Natural killer cell (primary cell): ENCODE data around the gene EMC1. TPM values are rescaled to one million over a fixed set of nuclear protein-coding genes. Genes with fewer than 3 reads are reported as not detected.

Source experiments
- ATAC-seq, 3 donors: fragments of 150-1000 bp in 2 of 3; fragments of 200-7000 bp in 1 of 3; cut with Tn5 transposase; 1 replicate in 1 of 3; 2 replicates in 2 of 3; pipeline ENCODE4 v1.10.0; 2021; ENCODE audit warnings: mild to moderate bottlenecking in 2 of 3, moderate library complexity in 2 of 3
- DNase-seq, 2 donors: peaks; one replicate each; pipeline versions ENCODE4 v3.0.0 to v3.0.0-alpha.2; 2013 to 2021; ENCODE audit warnings: mixed read lengths in 1 of 2
- H3K27ac ChIP-seq: one replicate; pipeline ENCODE4 v1.5.1; 2013; ENCODE audit warnings: mild to moderate bottlenecking, low read length
- H3K27me3 ChIP-seq: one replicate; pipeline ENCODE4 v1.6.1; 2013; ENCODE audit warnings: low read length; ENCODE audit not compliant: control insufficient read depth, insufficient read depth
- H3K36me3 ChIP-seq: one replicate; pipeline ENCODE4 v1.6.1; 2013; ENCODE audit warnings: low read length; ENCODE audit not compliant: control insufficient read depth, insufficient read depth
- H3K4me1 ChIP-seq: one replicate; pipeline ENCODE4 v1.6.1; 2013; ENCODE audit warnings: low read length; ENCODE audit not compliant: control insufficient read depth, insufficient read depth
- H3K4me3 ChIP-seq: one replicate; pipeline ENCODE4 v1.5.1; 2013; ENCODE audit warnings: low read length
- H3K9me3 ChIP-seq: one replicate; pipeline ENCODE4 v1.6.1; 2013; ENCODE audit warnings: low read length; ENCODE audit not compliant: control insufficient read depth, insufficient read depth
- H3K27ac Mint-ChIP-seq, 2 donors: one replicate each; pipeline ENCODE4 v1.8.0; 2022; ENCODE audit warnings: mild to moderate bottlenecking in 2 of 2, mixed read lengths in 2 of 2, moderate library complexity in 1 of 2
- H3K27me3 Mint-ChIP-seq, 2 donors: one replicate each; pipeline ENCODE4 v1.8.0; 2022; ENCODE audit warnings: low read depth in 2 of 2, mixed read lengths in 2 of 2
- H3K36me3 Mint-ChIP-seq: one replicate; pipeline ENCODE4 v1.8.0; 2022; ENCODE audit warnings: mixed read lengths
- H3K4me1 Mint-ChIP-seq, 2 donors: one replicate each; pipeline ENCODE4 v1.8.0; 2022; ENCODE audit warnings: mixed read lengths in 2 of 2
- H3K4me3 Mint-ChIP-seq: one replicate; pipeline ENCODE4 v1.8.0; 2022; ENCODE audit warnings: mild to moderate bottlenecking, moderate library complexity, mixed read lengths
- H3K9me3 Mint-ChIP-seq, 2 donors: one replicate each; pipeline ENCODE4 v1.8.0; 2022; ENCODE audit warnings: mixed read lengths in 2 of 2
- CTCF ChIP-seq: fragments of 200-600 bp; IDR thresholded peaks from one replicate; pipeline ENCODE4 v1.8.0; 2022; ENCODE audit warnings: antibody characterized with exemption
- WGBS: methylation state at CpG from one replicate; pipeline ENCODE4 v1.1.7; 2013; ENCODE audit warnings: missing lambda C conversion rate; ENCODE audit not compliant: insufficient coverage; 5-methylcytosine and 5-hydroxymethylcytosine counted together
- intact Hi-C: fragments of 100-400 bp; cut with micrococcal nuclease; formaldehyde crosslinking; loops from one replicate; pipeline ENCODE4 v1.14.2; 2022
- total RNA-seq, 4 donors: library from RNA; stranded (reverse); fragments of 120-200 nt in 1 of 4; gene quantifications; one replicate each; pipeline versions ENCODE4 v1.2.3 to v1.2.4, GENCODE V29; 2013 to 2022

The EMC1 gene
- total RNA-seq, 3 donors from 2014 or later (not counting 1 experiment from before 2014, with no cell fraction given) = 30.7 to 36.0 (median 33.5) TPM

- H3K27me3 Mint-ChIP-seq = no peaks in the 10 kb centered on the region
- peak overlapping the region; percentile 97 for H3K4me3 Mint-ChIP-seq
- no peak for TF ChIP-seq CTCF
- DNase-seq (no peak), ATAC-seq (no peak)
- intact Hi-C loops = no loop called here
- no peaks in the 10 kb centered on the region for H3K36me3 Mint-ChIP-seq
- H3K9me3 Mint-ChIP-seq = no peaks in the 10 kb centered on the region
- 0% methylated on average over 2 of the region's 8 CpGs for WGBS
- peaks cover 4% of the 10 kb centered on the region for H3K36me3 ChIP-seq
- peak overlapping the region; percentile 84 for H3K4me3 ChIP-seq
- peak overlapping the region; percentile 93 for H3K27ac ChIP-seq
- peaks cover 52 to 65% of the 10 kb centered on the region in 2 donors for H3K4me1 Mint-ChIP-seq
- peak overlapping the region; percentile 99 to 100 for H3K27ac Mint-ChIP-seq
- H3K27me3 ChIP-seq = no peaks in the 10 kb centered on the region
- H3K9me3 ChIP-seq = no peaks in the 10 kb centered on the region
- H3K4me1 ChIP-seq = peaks cover 8% of the 10 kb centered on the region
These were observed 42.5 kb downstream of the EMC1 start for GRCh38 chr1:19208710-19209438.

- Histone ChIP-seq H3K27ac (no peak overlapping the region), H3K27me3 (no peaks in the 10 kb centered on the region), H3K4me3 (no peak overlapping the region), H3K9me3 (no peaks in the 10 kb centered on the region), H3K36me3 (no peaks in the 10 kb centered on the region), H3K4me1 (peaks cover 9% of the 10 kb centered on the region)
- intact Hi-C loops = no loop called here
- H3K4me1 Mint-ChIP-seq = peaks cover 49 to 65% of the 10 kb centered on the region in 2 donors
- no peak for TF ChIP-seq CTCF
- peak overlapping the region in 1 of 2 donors; percentile 42 for H3K27ac Mint-ChIP-seq
- DNase-seq (no peak), ATAC-seq (no peak)
- H3K9me3 Mint-ChIP-seq = no peaks in the 10 kb centered on the region
- H3K36me3 Mint-ChIP-seq = no peaks in the 10 kb centered on the region
- no peaks in the 10 kb centered on the region for H3K27me3 Mint-ChIP-seq
- H3K4me3 Mint-ChIP-seq = no peak overlapping the region
- WGBS = 47% methylated on average over 3 of the region's 3 CpGs
These were observed 44.4 kb downstream of the EMC1 start for GRCh38 chr1:19206947-19207346.

GRCh38 chr1:19205845-19206244 is 45.5 kb downstream of the EMC1 start:
- TF ChIP-seq CTCF = no peak
- Histone ChIP-seq H3K4me1 (peaks cover 5% of the 10 kb centered on the region), H3K36me3 (peaks cover 7% of the 10 kb centered on the region), H3K9me3 (no peaks in the 10 kb centered on the region), H3K27ac (no peak overlapping the region), H3K27me3 (no peaks in the 10 kb centered on the region), H3K4me3 (no peak overlapping the region)
- ATAC-seq = no peak
- Mint-ChIP-seq H3K9me3 (no peaks in the 10 kb centered on the region), H3K27ac (peak overlapping the region in 1 of 2 donors; percentile 12), H3K27me3 (no peaks in the 10 kb centered on the region), H3K4me1 (peaks cover 52 to 60% of the 10 kb centered on the region in 2 donors), H3K36me3 (no peaks in the 10 kb centered on the region), H3K4me3 (no peak overlapping the region)
- intact Hi-C loops = no loop called here
- 94% methylated on average over 5 of the region's 5 CpGs for WGBS
- no peak for DNase-seq

GRCh38 chr1:19205403-19205802 is 45.9 kb downstream of the EMC1 start:
- no peaks in the 10 kb centered on the region for H3K9me3 Mint-ChIP-seq
- H3K27me3 Mint-ChIP-seq = no peaks in the 10 kb centered on the region
- Histone ChIP-seq H3K27me3 (no peaks in the 10 kb centered on the region), H3K4me3 (no peak overlapping the region), H3K9me3 (no peaks in the 10 kb centered on the region), H3K27ac (no peak overlapping the region), H3K36me3 (peaks cover 7% of the 10 kb centered on the region), H3K4me1 (peaks cover 3% of the 10 kb centered on the region)
- ATAC-seq (no peak), DNase-seq (no peak)
- H3K27ac Mint-ChIP-seq = peak overlapping the region in 1 of 2 donors; percentile 12
- 100% methylated on average over 1 of the region's 1 CpG for WGBS
- H3K4me1 Mint-ChIP-seq = peaks cover 48 to 56% of the 10 kb centered on the region in 2 donors
- no peaks in the 10 kb centered on the region for H3K36me3 Mint-ChIP-seq
- TF ChIP-seq CTCF = no peak
- intact Hi-C loops = no loop called here
- H3K4me3 Mint-ChIP-seq = no peak overlapping the region
